ENCODE results near the gene ALDOB.

The ALDOB gene

GRCh38 chr9:101409079-101409477 lies 26.5 kb downstream of the ALDOB start (continued):
- no peak for TF ChIP-seq POU6F1 (CRISPR knock-in tag; IDR thresholded peaks at IDR 0.05; ENCODE audit: borderline replicate concordance, low read depth)
- no peak for TF ChIP-seq ZFP3 (CRISPR knock-in tag; IDR thresholded peaks at IDR 0.05)
- TF ChIP-seq ZFP30 (CRISPR knock-in tag; IDR thresholded peaks at IDR 0.05), result no peak
- no peak for TF ChIP-seq BACH2 (CRISPR knock-in tag; IDR thresholded peaks at IDR 0.05; ENCODE audit: borderline replicate concordance)
- TF ChIP-seq ZNF8 (CRISPR knock-in tag; IDR thresholded peaks at IDR 0.05), result no peak
- TF ChIP-seq CSDC2 (CRISPR knock-in tag; IDR thresholded peaks at IDR 0.05), result no peak

- TF ChIP-seq ZNF70 (CRISPR knock-in tag; IDR thresholded peaks at IDR 0.05), result no peak
- no peak for TF ChIP-seq ZFP30 (CRISPR knock-in tag; IDR thresholded peaks at IDR 0.05)
- no peak for TF ChIP-seq TCF4 (CRISPR knock-in tag; IDR thresholded peaks at IDR 0.05; ENCODE audit: borderline replicate concordance)
- TF ChIP-seq TSHZ2 (CRISPR knock-in tag; IDR thresholded peaks at IDR 0.05), result no peak
- no peak for TF ChIP-seq ZNF565 (CRISPR knock-in tag; conservative IDR thresholded peaks at IDR 0.05; ENCODE audit: low read depth)
- no peak for TF ChIP-seq CREB5 (CRISPR knock-in tag; IDR thresholded peaks at IDR 0.05; ENCODE audit: low read depth)
- TF ChIP-seq PPARA (CRISPR knock-in tag; IDR thresholded peaks at IDR 0.05; ENCODE audit: borderline replicate concordance), result no peak
- no peak for TF ChIP-seq ESRRG (CRISPR knock-in tag; IDR thresholded peaks at IDR 0.05)
- TF ChIP-seq ZFP3 (CRISPR knock-in tag; IDR thresholded peaks at IDR 0.05), result no peak
- no peak for TF ChIP-seq OSR1 (CRISPR knock-in tag; IDR thresholded peaks at IDR 0.05)
- TF ChIP-seq ARNTL (CRISPR knock-in tag; IDR thresholded peaks at IDR 0.05; ENCODE audit: borderline replicate concordance, low read depth), result no peak
- TF ChIP-seq CSRNP3 (CRISPR knock-in tag; IDR thresholded peaks at IDR 0.05), result no peak
- no peak for TF ChIP-seq ISL1 (CRISPR knock-in tag; IDR thresholded peaks at IDR 0.05)
- no peak for TF ChIP-seq PATZ1 (CRISPR knock-in tag; IDR thresholded peaks at IDR 0.05; ENCODE audit: borderline replicate concordance)
- no peak for ATAC-seq
Observed at GRCh38 chr9:101408374-101409078, 27.0 kb downstream of the ALDOB start.

- no peak for TF ChIP-seq ZC3H10 (CRISPR knock-in tag; IDR thresholded peaks at IDR 0.05)
- TF ChIP-seq RARB (CRISPR knock-in tag; IDR thresholded peaks at IDR 0.05), result no peak
- TF ChIP-seq PATZ1 (CRISPR knock-in tag; IDR thresholded peaks at IDR 0.05; ENCODE audit: borderline replicate concordance), result no peak
- no peak for ATAC-seq
Observed at GRCh38 chr9:101403516-101404285, 31.9 kb downstream of the ALDOB start.
